Trophoblast cell (in vitro differentiated cells and primary cell): ENCODE data around the gene RRBP1.

ENCODE experiments used
- DNase-seq, 2 donors: peaks; one replicate each; pipeline ENCODE4 v3.0.0-alpha.2; 2016
- H2AFZ ChIP-seq: 2 replicates; pipeline ENCODE4 v1.6.1; 2013; ENCODE audit warnings: low read length, moderate library complexity, mild to moderate bottlenecking; ENCODE audit not compliant: insufficient read depth, poor library complexity
- H2AK5ac ChIP-seq: 2 replicates; pipeline ENCODE4 v1.6.1; 2013; ENCODE audit warnings: mild to moderate bottlenecking, low read length
- H2BK120ac ChIP-seq: 2 replicates; pipeline ENCODE4 v1.6.1; 2013; ENCODE audit warnings: low read length, mild to moderate bottlenecking, moderate library complexity; ENCODE audit not compliant: insufficient read depth, poor library complexity
- H2BK12ac ChIP-seq: 2 replicates; pipeline ENCODE4 v1.6.1; 2013; ENCODE audit warnings: mild to moderate bottlenecking, low read length, moderate library complexity
- H2BK5ac ChIP-seq: 2 replicates; pipeline ENCODE4 v1.6.1; 2013; ENCODE audit warnings: low read length, low read depth, moderate library complexity, mild to moderate bottlenecking; ENCODE audit not compliant: poor library complexity
- H3K14ac ChIP-seq: 2 replicates; pipeline ENCODE4 v1.6.1; 2013; ENCODE audit warnings: mild to moderate bottlenecking, low read length
- H3K18ac ChIP-seq: 2 replicates; pipeline ENCODE4 v1.6.1; 2013; ENCODE audit warnings: mild to moderate bottlenecking, low read length
- H3K23ac ChIP-seq: 2 replicates; pipeline ENCODE4 v1.6.1; 2013; ENCODE audit warnings: low read length
- H3K27ac ChIP-seq: 2 replicates; pipeline ENCODE4 v1.5.1; 2013; ENCODE audit warnings: low read depth, mild to moderate bottlenecking, inconsistent platforms, low read length, moderate library complexity
- H3K27me3 ChIP-seq: 2 replicates; pipeline ENCODE4 v1.6.1; 2013; ENCODE audit warnings: inconsistent platforms, mild to moderate bottlenecking, low read length, moderate library complexity; ENCODE audit not compliant: insufficient read depth
- H3K36me3 ChIP-seq, 2 experiments: 1 replicate in 1 of 2; 2 replicates in 1 of 2; pipeline ENCODE4 v1.6.1; 2013; ENCODE audit warnings: low read length in 2 of 2, mild to moderate bottlenecking in 2 of 2, moderate library complexity in 1 of 2; ENCODE audit not compliant: insufficient read depth in 2 of 2, control insufficient read depth in 1 of 2
- H3K4ac ChIP-seq: 2 replicates; pipeline ENCODE4 v1.6.1; 2013; ENCODE audit warnings: low read depth, mild to moderate bottlenecking, low read length, moderate library complexity
- H3K4me1 ChIP-seq, 2 experiments: 1 replicate in 1 of 2; 2 replicates in 1 of 2; pipeline ENCODE4 v1.6.1; 2013; ENCODE audit warnings: low read length in 2 of 2, mild to moderate bottlenecking in 2 of 2, moderate library complexity in 1 of 2; ENCODE audit not compliant: insufficient read depth in 2 of 2, control insufficient read depth in 1 of 2
- H3K4me2 ChIP-seq: 2 replicates; pipeline ENCODE4 v1.6.1; 2013; ENCODE audit warnings: inconsistent platforms, mild to moderate bottlenecking, low read length, moderate library complexity
- H3K4me3 ChIP-seq: 2 replicates; pipeline ENCODE4 v1.5.1; 2013; ENCODE audit warnings: mild to moderate bottlenecking, low read depth, low read length, inconsistent platforms
- H3K79me1 ChIP-seq: one replicate; pipeline ENCODE4 v1.6.1; 2013; ENCODE audit warnings: low read length
- H3K79me2 ChIP-seq: 2 replicates; pipeline ENCODE4 v1.6.1; 2013; ENCODE audit warnings: low read length, mild to moderate bottlenecking; ENCODE audit not compliant: control insufficient read depth, insufficient read depth, poor library complexity
- H3K9ac ChIP-seq: 2 replicates; pipeline ENCODE4 v1.6.1; 2013; ENCODE audit warnings: mild to moderate bottlenecking, low read length
- H3K9me3 ChIP-seq: 2 replicates; pipeline ENCODE4 v1.6.1; 2013; ENCODE audit warnings: low read depth, mild to moderate bottlenecking, control low read depth, inconsistent platforms, low read length; ENCODE audit not compliant: insufficient read depth
- H4K12ac ChIP-seq: 2 replicates; pipeline ENCODE4 v1.6.1; 2013; ENCODE audit warnings: low read depth, mild to moderate bottlenecking, low read length, moderate library complexity
- H4K8ac ChIP-seq: 2 replicates; pipeline ENCODE4 v1.6.1; 2013; ENCODE audit warnings: low read depth, mild to moderate bottlenecking, low read length, moderate library complexity
- H4K91ac ChIP-seq: one replicate; pipeline ENCODE4 v1.6.1; 2013; ENCODE audit warnings: low read depth, mild to moderate bottlenecking, low read length, moderate library complexity
- WGBS: extraction: QIAGEN DNeasy Blood & Tissue Kit; methylation state at CpG from one replicate; pipeline ENCODE4 v1.1.7; 2013; ENCODE audit warnings: missing lambda C conversion rate; ENCODE audit not compliant: insufficient read length, insufficient coverage; ENCODE audit errors: extremely low coverage; 5-methylcytosine and 5-hydroxymethylcytosine counted together

The RRBP1 gene

DNA sequence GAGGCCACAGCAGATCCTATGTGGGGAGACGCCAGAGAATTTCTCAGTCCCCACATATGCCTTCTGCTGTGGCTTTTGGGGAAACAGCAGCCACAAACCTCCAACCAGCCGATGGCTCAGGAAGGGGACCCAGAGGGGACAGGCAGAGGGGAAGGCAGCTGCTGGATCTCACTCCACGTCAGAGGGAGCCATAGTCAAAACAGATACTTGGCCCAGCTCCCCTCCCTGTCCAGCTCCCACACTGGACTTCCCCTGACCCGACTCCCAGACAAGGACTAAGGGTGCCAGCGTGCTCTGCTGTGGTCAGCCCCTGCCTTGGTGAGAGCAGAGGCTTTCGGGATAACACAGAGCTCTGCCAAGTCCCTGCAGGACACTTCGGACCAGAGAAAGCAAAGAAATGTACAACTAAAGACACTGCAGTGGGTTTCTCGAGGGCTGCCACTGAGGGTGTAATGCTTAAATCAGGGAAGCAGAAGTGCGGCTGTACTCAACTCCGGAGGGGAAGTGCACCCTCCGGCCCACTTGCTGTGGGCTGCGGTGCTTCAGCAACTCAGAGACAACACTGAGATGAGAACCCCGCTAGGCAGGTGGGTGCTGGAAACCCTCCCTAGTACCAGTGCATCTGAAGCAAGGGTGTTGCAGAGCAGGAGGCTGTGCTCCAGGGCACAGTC lies 47.2 kb downstream of the RRBP1 start:
- H3K27me3 ChIP-seq = no peaks in the 10 kb centered on the region
- H4K91ac ChIP-seq = no peak overlapping the region
- no peak overlapping the region for H2BK5ac ChIP-seq
- WGBS = no CpG with 5 or more reads among the region's 13 CpGs
- DNase-seq = no peak
- no peak overlapping the region for H4K12ac ChIP-seq
- H2AFZ ChIP-seq = no peak overlapping the region
- H3K9me3 ChIP-seq = no peaks in the 10 kb centered on the region
- H3K4me3 ChIP-seq = no peak overlapping the region
- no peak overlapping the region for H3K4me2 ChIP-seq
- no peaks in the 10 kb centered on the region for H3K79me1 ChIP-seq
- no peak overlapping the region for H4K8ac ChIP-seq
- no peak overlapping the region for H2BK120ac ChIP-seq
- H3K9ac ChIP-seq = no peak overlapping the region
- no peak overlapping the region for H3K27ac ChIP-seq
- no peak overlapping the region for H3K14ac ChIP-seq
- H3K36me3 ChIP-seq = peaks cover 86 to 94% of the 10 kb centered on the region in 2 experiments
- H3K4me1 ChIP-seq = no peaks in the 10 kb centered on the region
- H2BK12ac ChIP-seq = no peak overlapping the region
- H3K18ac ChIP-seq = no peak overlapping the region
- H2AK5ac ChIP-seq = no peak overlapping the region
- H3K4ac ChIP-seq = no peak overlapping the region
- no peaks in the 10 kb centered on the region for H3K79me2 ChIP-seq
- H3K23ac ChIP-seq = no peak overlapping the region

DNA sequence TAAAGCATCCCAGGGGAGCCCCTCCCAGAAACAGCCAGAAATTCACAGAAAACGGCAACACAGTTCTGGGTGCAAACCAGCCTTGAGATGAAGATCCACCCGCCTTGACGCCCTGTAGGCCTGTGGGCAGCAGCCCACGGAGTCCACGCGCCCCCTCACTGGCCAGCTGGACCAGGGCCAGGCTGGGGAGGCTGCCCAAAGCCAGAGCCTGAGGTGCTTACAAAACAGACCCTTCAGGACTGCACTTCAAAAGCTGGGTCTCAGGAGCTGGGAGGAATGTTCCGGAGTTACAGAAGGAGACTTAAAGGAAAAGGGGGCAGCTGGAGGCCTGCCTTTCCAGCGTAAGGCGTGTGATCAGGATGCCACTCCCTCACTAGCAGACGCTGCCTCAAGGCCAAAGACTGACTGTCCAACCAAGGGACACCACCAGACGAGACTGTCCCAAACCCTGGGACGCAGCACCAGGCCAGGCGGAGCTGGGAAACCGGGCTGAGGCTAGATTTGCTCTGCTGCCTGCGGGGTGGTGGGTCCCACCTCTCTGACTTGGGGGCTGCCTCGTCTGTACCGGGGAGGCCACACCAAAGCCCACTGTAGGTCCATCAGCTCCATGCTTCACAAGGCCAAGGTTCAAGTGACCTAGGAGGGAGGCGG lies 48.1 kb downstream of the RRBP1 start:
- no peak overlapping the region for H2BK120ac ChIP-seq

DNA sequence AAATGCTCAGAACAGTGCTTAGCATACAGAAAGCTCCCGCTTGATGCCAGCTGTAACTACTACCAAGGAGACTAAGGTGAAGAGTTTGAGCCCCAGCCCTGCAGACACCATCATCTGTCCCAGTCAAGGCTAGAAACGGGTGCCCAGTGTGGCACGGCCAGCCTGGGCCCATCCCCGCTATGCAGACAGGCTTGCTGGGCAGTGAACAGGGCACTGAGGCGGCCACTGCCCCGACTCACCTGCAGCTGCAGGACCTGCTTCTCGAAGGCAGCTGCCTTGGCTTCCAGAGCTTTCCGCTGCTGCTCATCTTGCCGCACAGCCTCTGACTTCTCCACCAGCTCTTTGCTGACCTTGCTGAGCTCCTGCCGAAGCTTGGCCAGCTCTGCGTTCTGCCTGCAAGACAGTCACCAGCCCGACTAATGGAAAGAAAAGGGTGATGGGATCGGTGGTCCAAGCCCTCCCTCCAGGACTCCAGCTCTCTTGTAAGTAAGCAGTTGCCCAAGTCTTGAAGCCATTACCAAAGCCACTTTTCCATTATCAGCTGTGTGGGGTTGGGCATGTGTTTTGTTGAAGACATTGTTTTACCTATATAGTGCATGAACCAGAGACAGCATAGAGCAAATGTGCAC lies 48.7 kb downstream of the RRBP1 start:
- no peak overlapping the region for H3K18ac ChIP-seq
- H2BK120ac ChIP-seq = no peak overlapping the region
- no peak overlapping the region for H3K14ac ChIP-seq
- DNase-seq = no peak
- no peak overlapping the region for H4K12ac ChIP-seq
- H3K27ac ChIP-seq = no peak overlapping the region
- H4K8ac ChIP-seq = no peak overlapping the region
- no peaks in the 10 kb centered on the region for H3K27me3 ChIP-seq
- no peaks in the 10 kb centered on the region for H3K4me1 ChIP-seq
- no peak overlapping the region for H3K9ac ChIP-seq
- no peak overlapping the region for H2AK5ac ChIP-seq
- H2BK12ac ChIP-seq = no peak overlapping the region
- H3K4me3 ChIP-seq = peak overlapping the region; percentile 45
- no peaks in the 10 kb centered on the region for H3K79me1 ChIP-seq
- H4K91ac ChIP-seq = no peak overlapping the region
- H3K4me2 ChIP-seq = no peak overlapping the region
- no CpG with 5 or more reads among the region's 13 CpGs for WGBS
- no peak overlapping the region for H3K4ac ChIP-seq
- H2AFZ ChIP-seq = no peak overlapping the region
- peaks cover 92 to 100% of the 10 kb centered on the region in 2 experiments for H3K36me3 ChIP-seq
- no peak overlapping the region for H2BK5ac ChIP-seq
- H3K79me2 ChIP-seq = no peaks in the 10 kb centered on the region
- H3K9me3 ChIP-seq = no peaks in the 10 kb centered on the region
- no peak overlapping the region for H3K23ac ChIP-seq

More for the DNA sequence above, 48.1 kb downstream of the RRBP1 start:
- Histone ChIP-seq H3K23ac (no peak overlapping the region), H3K4ac (no peak overlapping the region), H4K91ac (no peak overlapping the region), H3K79me1 (no peaks in the 10 kb centered on the region), H3K79me2 (no peaks in the 10 kb centered on the region), H3K14ac (no peak overlapping the region), H3K4me2 (no peak overlapping the region), H3K27me3 (no peaks in the 10 kb centered on the region), H3K4me1 (no peaks in the 10 kb centered on the region), H4K8ac (no peak overlapping the region), H3K4me3 (no peak overlapping the region), H2BK12ac (no peak overlapping the region), H3K27ac (no peak overlapping the region), H3K9me3 (no peaks in the 10 kb centered on the region), H2AFZ (no peak overlapping the region), H3K9ac (no peak overlapping the region), H2AK5ac (no peak overlapping the region), H2BK5ac (no peak overlapping the region), H3K36me3 (peaks cover 91 to 98% of the 10 kb centered on the region in 2 experiments), H4K12ac (no peak overlapping the region), H3K18ac (no peak overlapping the region)
- WGBS = no CpG with 5 or more reads among the region's 18 CpGs
- DNase-seq = no peak

- Histone ChIP-seq H3K36me3 (peaks cover 92 to 99% of the 10 kb centered on the region in 2 experiments), H3K4me2 (no peak overlapping the region), H2BK12ac (no peak overlapping the region), H3K23ac (no peak overlapping the region), H2BK5ac (no peak overlapping the region), H2BK120ac (no peak overlapping the region), H3K4me1 (no peaks in the 10 kb centered on the region), H3K14ac (no peak overlapping the region), H3K4me3 (no peak overlapping the region), H3K79me1 (no peaks in the 10 kb centered on the region), H3K9me3 (no peaks in the 10 kb centered on the region), H4K91ac (no peak overlapping the region), H4K12ac (no peak overlapping the region), H3K27me3 (no peaks in the 10 kb centered on the region), H3K27ac (no peak overlapping the region), H4K8ac (no peak overlapping the region), H3K79me2 (no peaks in the 10 kb centered on the region), H2AK5ac (no peak overlapping the region), H3K9ac (no peak overlapping the region), H2AFZ (no peak overlapping the region), H3K4ac (no peak overlapping the region), H3K18ac (no peak overlapping the region)
- no CpG with 5 or more reads among the region's 9 CpGs for WGBS
- DNase-seq = no peak
These were observed 50.3 kb downstream of the RRBP1 start for GRCh38 chr20:17631576-17632319.
